K562 (cell line): ENCODE results near the gene ACAP3. TPM values are rescaled to one million over a fixed set of nuclear protein-coding genes. Genes with fewer than 3 reads are reported as not detected.

Experiments
- BCL6 ChIP-seq: fragments of 250-450 bp; sonication (Bioruptor Pico); IDR thresholded peaks from 2 replicates; pipeline ENCODE4 v1.4.0; 2020
- BMI1 ChIP-seq: fragments of 150-350 bp; IDR thresholded peaks from 2 replicates; pipeline ENCODE4 v1.6.1; 2014; ENCODE audit warnings: low read length
- C11orf30 ChIP-seq: fragments of 450-650 bp; IDR thresholded peaks from 2 replicates; pipeline ENCODE4 v1.6.1; 2016; ENCODE audit warnings: low read depth, mild to moderate bottlenecking
- HDAC6 ChIP-seq: IDR thresholded peaks from 2 replicates; pipeline ENCODE4 v1.6.1; 2012; ENCODE audit warnings: low read depth, mild to moderate bottlenecking, control low read depth, inconsistent platforms, low read length, moderate library complexity
- HIVEP1 ChIP-seq: fragments of 250-450 bp; sonication (Bioruptor Pico); IDR thresholded peaks from 2 replicates; pipeline ENCODE4 v1.4.0; 2020; ENCODE audit warnings: mild to moderate bottlenecking
- KDM1A ChIP-seq, 2 experiments: fragments of 450-650 bp; IDR thresholded peaks; 2 replicates each; pipeline ENCODE4 v1.6.1; 2016; ENCODE audit warnings: mild to moderate bottlenecking in 2 of 2
- KLF13 ChIP-seq: fragments of 450-650 bp; IDR thresholded peaks from 2 replicates; pipeline ENCODE4 v1.6.1; 2016; ENCODE audit warnings: missing genetic modification characterization, low read depth, mild to moderate bottlenecking, missing compliant biosample characterization, moderate library complexity, borderline replicate concordance
- NFIX ChIP-seq: fragments of 250-450 bp; sonication (Bioruptor Pico); IDR thresholded peaks from 2 replicates; pipeline ENCODE4 v1.4.0; 2020; ENCODE audit warnings: low read depth, mild to moderate bottlenecking, moderate library complexity
- RAD51 ChIP-seq: fragments of 450-650 bp; IDR thresholded peaks from 2 replicates; pipeline ENCODE4 v1.7.1; 2016; ENCODE audit warnings: low read depth, mild to moderate bottlenecking, borderline replicate concordance
- SIX5 ChIP-seq, 2 experiments: IDR thresholded peaks; 2 replicates each; pipeline ENCODE4 v1.6.1; 2011; ENCODE audit warnings: low read length in 2 of 2, borderline replicate concordance in 1 of 2, low read depth in 1 of 2, mild to moderate bottlenecking in 1 of 2, moderate library complexity in 1 of 2; ENCODE audit not compliant: insufficient read depth in 1 of 2
- SNRNP70 ChIP-seq: fragments of 200-400 bp; formaldehyde crosslinking; optimal IDR thresholded peaks from 2 replicates; pipeline ENCODE3; 2017; ENCODE audit warnings: low read depth, low read length
- XRCC4 ChIP-seq: IDR thresholded peaks from one replicate; pipeline ENCODE4 v1.6.1; 2011; ENCODE audit not compliant: insufficient read depth, insufficient read length; ENCODE audit errors: extremely low read depth
- ZBTB17 ChIP-seq: fragments of 450-650 bp; formaldehyde crosslinking; IDR thresholded peaks from 2 replicates; pipeline ENCODE4 v1.4.0; 2020; ENCODE audit warnings: mild to moderate bottlenecking
- ZFPM2 ChIP-seq: fragments of 250-450 bp; sonication (Bioruptor Pico); IDR thresholded peaks from 2 replicates; pipeline ENCODE4 v1.5.1; 2022; ENCODE audit warnings: mild to moderate bottlenecking
- ZNF165 ChIP-seq: fragments of 250-450 bp; sonication (Bioruptor Pico); IDR thresholded peaks from 2 replicates; pipeline ENCODE4 v1.4.0; 2020; ENCODE audit warnings: borderline replicate concordance
- ZNF23 ChIP-seq: fragments of 250-450 bp; sonication (Bioruptor Pico); IDR thresholded peaks from 2 replicates; pipeline ENCODE4 v1.4.0; 2020; ENCODE audit warnings: mild to moderate bottlenecking
- ZNF431 ChIP-seq: sonication (generic); formaldehyde crosslinking; IDR thresholded peaks from 2 replicates; pipeline ENCODE4 v1.8.0; 2022; ENCODE audit warnings: mild to moderate bottlenecking, missing genetic modification reagents
- ZNF785 ChIP-seq: fragments of 250-450 bp; sonication (Bioruptor Pico); IDR thresholded peaks from 2 replicates; pipeline ENCODE4 v1.4.0; 2020; ENCODE audit warnings: mild to moderate bottlenecking
- ZZZ3 ChIP-seq: fragments of 450-650 bp; IDR thresholded peaks from 2 replicates; pipeline ENCODE4 v1.6.1; 2016; ENCODE audit warnings: antibody characterized with exemption, mild to moderate bottlenecking, moderate library complexity
- polyA plus RNA-seq, 8 experiments: library from polyadenylated mRNA; depleted of rRNA in 4 of 8; stranded (reverse) in 5 of 8; unstranded in 3 of 8; fragments of >200 nt; fragmentation: Nextera tagmentation in 2 of 8; fragmentation: Illumina TruSeq in 1 of 8; extraction: Ambion mirVana in 2 of 8; extraction: Trizol in 1 of 8; gene quantifications; 2 replicates each; pipeline versions ENCODE4 v1.2.1 to v1.2.3, GENCODE V29; 2011 to 2014; ENCODE audit warnings: inconsistent platforms in 1 of 8, missing spikeins in 1 of 8
- total RNA-seq, 7 experiments: library from RNA; depleted of rRNA in 6 of 7; stranded (reverse); fragments of >200 nt in 6 of 7; fragmentation: Illumina TruSeq in 2 of 7; extraction: Trizol in 2 of 7; gene quantifications; 2 replicates each; pipeline versions ENCODE4 v1.2.1 to v1.2.3, GENCODE V29; 2011 to 2021; ENCODE audit warnings: low replicate concordance in 1 of 7
- TF ChIP-seq, protein P1 (sequence below): sonication (generic); formaldehyde crosslinking; IDR thresholded peaks from 2 replicates; pipeline ENCODE4 v1.8.0; 2023; ENCODE audit warnings: mild to moderate bottlenecking, missing genetic modification reagents
- TF ChIP-seq, protein P2 (sequence below): fragments of 250-450 bp; sonication (Bioruptor Pico); IDR thresholded peaks from 2 replicates; pipeline ENCODE4 v1.9.0; 2021; ENCODE audit warnings: mild to moderate bottlenecking
- TF ChIP-seq, protein P3 (sequence below): fragments of 250-450 bp; sonication (Bioruptor Pico); IDR thresholded peaks from 2 replicates; pipeline ENCODE4 v1.4.0; 2020; ENCODE audit warnings: mild to moderate bottlenecking, moderate library complexity

ACAP3 gene
- total and polyA plus RNA-seq, 9 of the 15 experiments (the other 6 are each of a cell fraction or from before 2014, with no cell fraction given): 0.01 to 49.0 (median 12.0) TPM

DNA sequence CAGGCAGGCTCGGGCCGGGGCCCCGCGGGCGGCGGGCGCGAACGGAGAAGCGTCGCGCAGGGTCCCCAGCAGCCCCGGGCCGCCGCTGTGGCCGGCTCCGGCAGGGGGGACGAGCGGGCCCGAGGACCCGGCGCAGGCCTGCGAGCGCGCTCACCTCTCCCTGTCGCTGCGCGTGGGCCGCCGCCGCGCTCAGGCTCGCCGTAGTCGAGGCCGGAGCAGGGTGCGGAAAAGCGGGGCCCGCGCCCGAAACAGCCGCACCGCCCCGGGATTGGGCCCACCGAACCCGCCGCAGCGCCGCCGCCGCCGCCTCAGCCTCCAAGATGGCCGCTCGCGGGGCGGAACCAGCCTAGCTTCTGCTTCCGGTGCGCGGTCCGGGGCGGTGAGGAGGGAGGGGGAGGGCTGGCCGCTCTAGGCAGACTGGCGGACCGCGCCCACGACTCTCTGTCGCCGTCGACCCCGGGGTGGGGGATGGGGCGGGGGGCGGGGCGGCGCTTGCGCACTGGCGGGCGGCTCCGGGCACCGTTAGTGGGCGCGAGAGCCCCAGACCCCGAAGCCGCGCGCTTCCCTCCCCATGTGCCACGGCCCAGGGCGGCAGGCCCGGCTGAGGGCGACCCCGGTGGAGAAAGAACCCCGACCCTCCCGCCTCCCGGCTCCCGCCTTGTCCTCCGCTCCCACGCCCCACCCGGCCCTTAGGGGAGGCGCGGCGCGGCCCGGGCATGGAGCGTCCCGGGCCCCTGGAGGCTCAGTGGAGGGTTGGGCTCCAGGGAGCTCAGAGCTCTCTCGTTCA lies 34.0 kb downstream of the ACAP3 start, which contains the start of gene UBE2J2 (continued):
- TF ChIP-seq ZZZ3: no peak
- no peak for TF ChIP-seq HDAC6
- TF ChIP-seq C11orf30: no peak; the same call in 1 of the 2 replicates
- TF ChIP-seq ZNF431 (CRISPR knock-in tag): 0 out of 2 replicates have a peak, but pooled peaks have one; percentile 8
- TF ChIP-seq SNRNP70: no peak
- no peak for TF ChIP-seq NFIX (CRISPR knock-in tag)
- TF ChIP-seq KDM1A (IDR thresholded peaks at IDR 0.05): peak in 1 of 2 experiments; percentile 99; a peak in 2 of 4 replicates
- TF ChIP-seq SIX5 (IDR thresholded peaks at IDR 0.05; ENCODE audit: borderline replicate concordance in 1 of 2, insufficient read depth in 1 of 2, low read depth in 1 of 2, low read length in 2 of 2): peak in 1 of 2 experiments; percentile 50; a peak in 1 of 4 replicates
- TF ChIP-seq, protein P1, sequence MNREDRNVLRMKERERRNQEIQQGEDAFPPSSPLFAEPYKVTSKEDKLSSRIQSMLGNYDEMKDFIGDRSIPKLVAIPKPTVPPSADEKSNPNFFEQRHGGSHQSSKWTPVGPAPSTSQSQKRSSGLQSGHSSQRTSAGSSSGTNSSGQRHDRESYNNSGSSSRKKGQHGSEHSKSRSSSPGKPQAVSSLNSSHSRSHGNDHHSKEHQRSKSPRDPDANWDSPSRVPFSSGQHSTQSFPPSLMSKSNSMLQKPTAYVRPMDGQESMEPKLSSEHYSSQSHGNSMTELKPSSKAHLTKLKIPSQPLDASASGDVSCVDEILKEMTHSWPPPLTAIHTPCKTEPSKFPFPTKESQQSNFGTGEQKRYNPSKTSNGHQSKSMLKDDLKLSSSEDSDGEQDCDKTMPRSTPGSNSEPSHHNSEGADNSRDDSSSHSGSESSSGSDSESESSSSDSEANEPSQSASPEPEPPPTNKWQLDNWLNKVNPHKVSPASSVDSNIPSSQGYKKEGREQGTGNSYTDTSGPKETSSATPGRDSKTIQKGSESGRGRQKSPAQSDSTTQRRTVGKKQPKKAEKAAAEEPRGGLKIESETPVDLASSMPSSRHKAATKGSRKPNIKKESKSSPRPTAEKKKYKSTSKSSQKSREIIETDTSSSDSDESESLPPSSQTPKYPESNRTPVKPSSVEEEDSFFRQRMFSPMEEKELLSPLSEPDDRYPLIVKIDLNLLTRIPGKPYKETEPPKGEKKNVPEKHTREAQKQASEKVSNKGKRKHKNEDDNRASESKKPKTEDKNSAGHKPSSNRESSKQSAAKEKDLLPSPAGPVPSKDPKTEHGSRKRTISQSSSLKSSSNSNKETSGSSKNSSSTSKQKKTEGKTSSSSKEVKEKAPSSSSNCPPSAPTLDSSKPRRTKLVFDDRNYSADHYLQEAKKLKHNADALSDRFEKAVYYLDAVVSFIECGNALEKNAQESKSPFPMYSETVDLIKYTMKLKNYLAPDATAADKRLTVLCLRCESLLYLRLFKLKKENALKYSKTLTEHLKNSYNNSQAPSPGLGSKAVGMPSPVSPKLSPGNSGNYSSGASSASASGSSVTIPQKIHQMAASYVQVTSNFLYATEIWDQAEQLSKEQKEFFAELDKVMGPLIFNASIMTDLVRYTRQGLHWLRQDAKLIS (CRISPR knock-in tag): no peak
- no peak for TF ChIP-seq ZFPM2 (CRISPR knock-in tag)
- TF ChIP-seq RAD51: no peak
- TF ChIP-seq ZNF785: no peak
- TF ChIP-seq ZBTB17: no peak
- TF ChIP-seq, protein P2, sequence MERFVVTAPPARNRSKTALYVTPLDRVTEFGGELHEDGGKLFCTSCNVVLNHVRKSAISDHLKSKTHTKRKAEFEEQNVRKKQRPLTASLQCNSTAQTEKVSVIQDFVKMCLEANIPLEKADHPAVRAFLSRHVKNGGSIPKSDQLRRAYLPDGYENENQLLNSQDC (CRISPR knock-in tag): peak; percentile 86; the same call in 1 of the 2 replicates
- TF ChIP-seq BMI1: no peak
- no peak for TF ChIP-seq ZNF23
- no peak for TF ChIP-seq ZNF165 (CRISPR knock-in tag)
- no peak for TF ChIP-seq HIVEP1
- TF ChIP-seq XRCC4: no peak
- no peak for TF ChIP-seq KLF13 (tag)
- TF ChIP-seq BCL6: no peak
- TF ChIP-seq, protein P3, sequence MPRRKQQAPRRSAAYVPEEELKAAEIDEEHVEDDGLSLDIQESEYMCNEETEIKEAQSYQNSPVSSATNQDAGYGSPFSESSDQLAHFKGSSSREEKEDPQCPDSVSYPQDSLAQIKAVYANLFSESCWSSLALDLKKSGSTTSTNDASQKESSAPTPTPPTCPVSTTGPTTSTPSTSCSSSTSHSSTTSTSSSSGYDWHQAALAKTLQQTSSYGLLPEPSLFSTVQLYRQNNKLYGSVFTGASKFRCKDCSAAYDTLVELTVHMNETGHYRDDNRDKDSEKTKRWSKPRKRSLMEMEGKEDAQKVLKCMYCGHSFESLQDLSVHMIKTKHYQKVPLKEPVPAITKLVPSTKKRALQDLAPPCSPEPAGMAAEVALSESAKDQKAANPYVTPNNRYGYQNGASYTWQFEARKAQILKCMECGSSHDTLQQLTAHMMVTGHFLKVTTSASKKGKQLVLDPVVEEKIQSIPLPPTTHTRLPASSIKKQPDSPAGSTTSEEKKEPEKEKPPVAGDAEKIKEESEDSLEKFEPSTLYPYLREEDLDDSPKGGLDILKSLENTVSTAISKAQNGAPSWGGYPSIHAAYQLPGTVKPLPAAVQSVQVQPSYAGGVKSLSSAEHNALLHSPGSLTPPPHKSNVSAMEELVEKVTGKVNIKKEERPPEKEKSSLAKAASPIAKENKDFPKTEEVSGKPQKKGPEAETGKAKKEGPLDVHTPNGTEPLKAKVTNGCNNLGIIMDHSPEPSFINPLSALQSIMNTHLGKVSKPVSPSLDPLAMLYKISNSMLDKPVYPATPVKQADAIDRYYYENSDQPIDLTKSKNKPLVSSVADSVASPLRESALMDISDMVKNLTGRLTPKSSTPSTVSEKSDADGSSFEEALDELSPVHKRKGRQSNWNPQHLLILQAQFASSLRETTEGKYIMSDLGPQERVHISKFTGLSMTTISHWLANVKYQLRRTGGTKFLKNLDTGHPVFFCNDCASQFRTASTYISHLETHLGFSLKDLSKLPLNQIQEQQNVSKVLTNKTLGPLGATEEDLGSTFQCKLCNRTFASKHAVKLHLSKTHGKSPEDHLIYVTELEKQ (CRISPR knock-in tag): no peak
